Measurements from ENCODE around the gene SLC1A7. TPM values are rescaled to one million over a fixed set of nuclear protein-coding genes. Genes with fewer than 3 reads are reported as not detected.

The SLC1A7 gene
- total RNA-seq, 4 donors from 2014 or later: 0.54 to 1.6 (median 0.62) TPM; not detected in 1

- H3K27me3 ChIP-seq: no peaks in the 10 kb centered on the region
- peaks cover 0 to 7% (median 0%) of the 10 kb centered on the region in 3 donors for H3K9me3 ChIP-seq
- WGBS, 2 donors (ENCODE audit: low coverage in 1 of 2): 100% methylated on average over 1 of the region's 6 CpGs; no CpG with 5 or more reads in 1 of the 2 donors
- TF ChIP-seq POLR2AphosphoS5 (IDR thresholded peaks at IDR 0.05) (no peak), CTCF (IDR thresholded peaks at IDR 0.05) (no peak), POLR2A (IDR thresholded peaks at IDR 0.05) (no peak), EP300 (IDR thresholded peaks at IDR 0.05) (no peak)
- no peak overlapping the region for H3K27ac ChIP-seq
- no peak overlapping the region for H3K4me3 ChIP-seq
- H3K36me3 ChIP-seq: no peaks in the 10 kb centered on the region
- no peak for ATAC-seq
- peaks cover 0 to 17% (median 4%) of the 10 kb centered on the region in 3 donors for H3K4me1 ChIP-seq
Measured at GRCh38 chr1:53114090-53114489, 28.3 kb downstream of the SLC1A7 start.

GRCh38 chr1:53112861-53113260, 29.6 kb downstream of the SLC1A7 start:
- TF ChIP-seq EP300 (IDR thresholded peaks at IDR 0.05) (no peak), CTCF (IDR thresholded peaks at IDR 0.05) (no peak), POLR2AphosphoS5 (IDR thresholded peaks at IDR 0.05) (no peak), POLR2A (IDR thresholded peaks at IDR 0.05) (no peak)
- 81 to 88% methylated on average over 4 of the region's 4 CpGs for WGBS, 2 donors (ENCODE audit: low coverage in 1 of 2)
- no peak overlapping the region for H3K27ac ChIP-seq
- no peak overlapping the region for H3K4me3 ChIP-seq
- ATAC-seq: no peak
- peaks cover 0 to 7% (median 0%) of the 10 kb centered on the region in 3 donors for H3K9me3 ChIP-seq
- no peaks in the 10 kb centered on the region for H3K27me3 ChIP-seq
- H3K4me1 ChIP-seq: peaks cover 0 to 20% (median 4%) of the 10 kb centered on the region in 3 donors
- no peaks in the 10 kb centered on the region for H3K36me3 ChIP-seq

- TF ChIP-seq POLR2A (IDR thresholded peaks at IDR 0.05) (no peak), CTCF (IDR thresholded peaks at IDR 0.05) (no peak), POLR2AphosphoS5 (IDR thresholded peaks at IDR 0.05) (no peak), EP300 (IDR thresholded peaks at IDR 0.05) (no peak)
- WGBS, 2 donors (ENCODE audit: low coverage in 1 of 2): 54% methylated on average over 2 of the region's 2 CpGs; no CpG with 5 or more reads in 1 of the 2 donors
- Histone ChIP-seq H3K9me3 (peaks cover 0 to 7% (median 0%) of the 10 kb centered on the region in 3 donors), H3K4me1 (peaks cover 0 to 20% (median 4%) of the 10 kb centered on the region in 3 donors), H3K27me3 (no peaks in the 10 kb centered on the region), H3K27ac (no peak overlapping the region), H3K36me3 (no peaks in the 10 kb centered on the region), H3K4me3 (no peak overlapping the region)
- ATAC-seq: peak; percentile 29
Measured at GRCh38 chr1:53112271-53112774, 30.1 kb downstream of the SLC1A7 start.

- H3K36me3 ChIP-seq: no peaks in the 10 kb centered on the region
- H3K27ac ChIP-seq: no peak overlapping the region
- ATAC-seq: no peak
- TF ChIP-seq POLR2AphosphoS5 (IDR thresholded peaks at IDR 0.05) (no peak), EP300 (IDR thresholded peaks at IDR 0.05) (no peak), CTCF (IDR thresholded peaks at IDR 0.05) (no peak), POLR2A (IDR thresholded peaks at IDR 0.05) (no peak)
- H3K4me1 ChIP-seq: peaks cover 0 to 20% (median 4%) of the 10 kb centered on the region in 3 donors
- 31 to 68% methylated on average over 2 to 4 of the region's 5 CpGs for WGBS, 2 donors (ENCODE audit: low coverage in 1 of 2)
- H3K27me3 ChIP-seq: no peaks in the 10 kb centered on the region
- peaks cover 0 to 7% (median 0%) of the 10 kb centered on the region in 3 donors for H3K9me3 ChIP-seq
- H3K4me3 ChIP-seq: no peak overlapping the region
Measured at GRCh38 chr1:53111693-53112092, 30.7 kb downstream of the SLC1A7 start.

- Histone ChIP-seq H3K4me1 (peaks cover 0 to 20% (median 4%) of the 10 kb centered on the region in 3 donors), H3K9me3 (peaks cover 0 to 7% (median 0%) of the 10 kb centered on the region in 3 donors), H3K27ac (no peak overlapping the region), H3K4me3 (no peak overlapping the region), H3K27me3 (no peaks in the 10 kb centered on the region), H3K36me3 (no peaks in the 10 kb centered on the region)
- TF ChIP-seq POLR2AphosphoS5 (IDR thresholded peaks at IDR 0.05) (no peak), POLR2A (IDR thresholded peaks at IDR 0.05) (no peak), CTCF (IDR thresholded peaks at IDR 0.05) (no peak), EP300 (IDR thresholded peaks at IDR 0.05) (no peak)
- WGBS, 2 donors (ENCODE audit: low coverage in 1 of 2): 73 to 90% methylated on average over 8 to 10 of the region's 10 CpGs
- no peak for ATAC-seq
Measured at GRCh38 chr1:53111073-53111556, 31.3 kb downstream of the SLC1A7 start.
